ENCODE data around the gene RTN4R.
"Not testable (repeated sequence)": the region's sequence is repeated elsewhere in the genome, so short reads cannot be mapped to it uniquely, and the experiment has no call there.

GRCh38 chr22:20275325-20275724 lies 7.2 kb upstream of the RTN4R start:
- TF ChIP-seq, protein P1, sequence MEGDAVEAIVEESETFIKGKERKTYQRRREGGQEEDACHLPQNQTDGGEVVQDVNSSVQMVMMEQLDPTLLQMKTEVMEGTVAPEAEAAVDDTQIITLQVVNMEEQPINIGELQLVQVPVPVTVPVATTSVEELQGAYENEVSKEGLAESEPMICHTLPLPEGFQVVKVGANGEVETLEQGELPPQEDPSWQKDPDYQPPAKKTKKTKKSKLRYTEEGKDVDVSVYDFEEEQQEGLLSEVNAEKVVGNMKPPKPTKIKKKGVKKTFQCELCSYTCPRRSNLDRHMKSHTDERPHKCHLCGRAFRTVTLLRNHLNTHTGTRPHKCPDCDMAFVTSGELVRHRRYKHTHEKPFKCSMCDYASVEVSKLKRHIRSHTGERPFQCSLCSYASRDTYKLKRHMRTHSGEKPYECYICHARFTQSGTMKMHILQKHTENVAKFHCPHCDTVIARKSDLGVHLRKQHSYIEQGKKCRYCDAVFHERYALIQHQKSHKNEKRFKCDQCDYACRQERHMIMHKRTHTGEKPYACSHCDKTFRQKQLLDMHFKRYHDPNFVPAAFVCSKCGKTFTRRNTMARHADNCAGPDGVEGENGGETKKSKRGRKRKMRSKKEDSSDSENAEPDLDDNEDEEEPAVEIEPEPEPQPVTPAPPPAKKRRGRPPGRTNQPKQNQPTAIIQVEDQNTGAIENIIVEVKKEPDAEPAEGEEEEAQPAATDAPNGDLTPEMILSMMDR (IDR thresholded peaks at IDR 0.05): not testable (repeated sequence)
- not testable (repeated sequence) for TF ChIP-seq POLR2A (IDR thresholded peaks at IDR 0.05)
